ENCODE data around the gene RBMS1. TPM values are rescaled to one million over a fixed set of nuclear protein-coding genes. Genes with fewer than 3 reads are reported as not detected.

Gene RBMS1
- polyA plus RNA-seq, 2 of the 4 experiments (the other 2 are of a cell fraction) = 51.9 to 108 TPM

DNA sequence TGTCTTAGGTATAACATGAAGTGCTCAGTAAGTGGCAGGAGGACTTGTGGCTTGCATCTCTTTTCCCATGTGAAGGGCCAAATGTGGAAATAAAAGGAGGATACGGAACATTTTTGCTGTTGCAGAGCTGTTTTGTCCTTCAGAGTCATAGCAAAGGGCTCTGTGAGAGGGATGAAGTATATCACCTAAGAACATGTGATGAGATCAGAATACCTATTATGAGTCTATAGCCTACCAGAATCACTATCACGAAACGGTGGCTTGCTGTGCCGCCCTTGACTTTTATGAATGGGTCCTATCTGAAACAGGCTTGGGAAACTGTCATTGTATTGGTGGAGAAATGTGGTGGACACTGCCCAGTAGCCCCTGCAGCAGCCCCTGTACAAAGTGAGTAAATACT lies 226.6 kb downstream of the RBMS1 start:
- CTCF ChIA-PET = interaction anchor here (0.6 to 3.3 kb wide), 5 partner anchors 14 to 703 kb away, joined by 3 to 12 read pairs (median 4); no protein-coding TSS in a partner anchor
- WGBS (ENCODE audit: missing lambda C conversion rate) = 93% methylated on average over 4 of the region's 4 CpGs
- POLR2A ChIA-PET = no interaction called here
- Histone ChIP-seq H3K4me2 (no peak overlapping the region), H3K9me3 (no peaks in the 10 kb centered on the region), H3K4me1 (peaks cover 45% of the 10 kb centered on the region), H3K4me3 (no peak overlapping the region), H3K27ac (peak overlapping the region in 1 of 2 experiments; percentile 33; a peak in 2 of 6 replicates)
- ATAC-seq (no peak), FAIRE-seq (no peak), DNase-seq (ENCODE audit: low read depth in 1 of 2, low spot score in 1 of 2) (no peak)
- TF ChIP-seq MYC (IDR thresholded peaks at IDR 0.05; ENCODE audit: borderline replicate concordance, low read length) (no peak), RAD21 (conservative IDR thresholded peaks at IDR 0.05 in 1 of 2, IDR thresholded peaks at IDR 0.05 in 1 of 2) (no peak), FOSB (CRISPR knock-in tag; IDR thresholded peaks at IDR 0.05) (no peak), CEBPB (IDR thresholded peaks at IDR 0.05) (no peak)

DNA sequence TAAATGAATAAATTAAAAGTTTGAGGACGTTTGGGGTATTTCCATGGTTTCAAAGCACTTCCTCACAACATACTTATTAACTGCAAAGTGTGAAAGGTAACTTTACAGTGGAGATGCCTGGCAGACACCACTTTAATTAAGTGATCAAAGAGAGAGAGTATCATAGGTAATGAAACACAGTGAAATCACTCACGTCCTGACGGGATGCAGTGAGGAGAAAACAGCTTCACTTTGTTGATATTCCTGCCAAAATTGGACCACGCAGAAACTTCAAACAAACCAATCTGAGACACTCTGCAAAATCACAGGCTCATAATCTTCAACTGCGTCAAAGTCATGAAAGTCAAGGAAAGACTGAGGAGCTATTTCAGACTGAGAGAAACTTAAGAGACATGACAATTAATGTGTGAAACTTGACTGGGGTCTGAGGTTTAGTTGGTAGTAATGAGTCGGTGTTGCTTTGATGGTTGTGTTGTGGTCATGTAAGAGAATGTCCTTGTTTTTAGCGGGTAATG lies 227.5 kb downstream of the RBMS1 start:
- TF ChIP-seq FOXS1 (CRISPR knock-in tag; IDR thresholded peaks at IDR 0.05) = no peak
- 0 out of 2 replicates have a peak, but pooled peaks have one; percentile 15 for TF ChIP-seq POLR2AphosphoS2 (conservative IDR thresholded peaks at IDR 0.05; ENCODE audit: low read length)
- TF ChIP-seq SREBF2 (IDR thresholded peaks at IDR 0.05) = no peak
- no peak for TF ChIP-seq NFE2L2 (conservative IDR thresholded peaks at IDR 0.05; ENCODE audit: low read length)
- no peak for TF ChIP-seq PBX3 (IDR thresholded peaks at IDR 0.05)
- ChIA-PET POLR2A (no interaction called here), CTCF (interaction anchor here (1.0 to 3.3 kb wide), 6 partner anchors 8 to 797 kb away, joined by 3 to 12 read pairs (median 4); no protein-coding TSS in a partner anchor)
- Histone ChIP-seq H3K4me3 (no peak overlapping the region), H3K4me2 (no peak overlapping the region), H3K27ac (peak overlapping the region in 1 of 2 experiments; percentile 45; a peak in 2 of 6 replicates), H3K9me3 (no peaks in the 10 kb centered on the region), H3K4me1 (peaks cover 35% of the 10 kb centered on the region)
- ATAC-seq = no peak
- 88% methylated on average over 7 of the region's 7 CpGs for WGBS (ENCODE audit: missing lambda C conversion rate)
- no peak for DNase-seq (ENCODE audit: low read depth in 1 of 2, low spot score in 1 of 2)
- FAIRE-seq = no peak

DNA sequence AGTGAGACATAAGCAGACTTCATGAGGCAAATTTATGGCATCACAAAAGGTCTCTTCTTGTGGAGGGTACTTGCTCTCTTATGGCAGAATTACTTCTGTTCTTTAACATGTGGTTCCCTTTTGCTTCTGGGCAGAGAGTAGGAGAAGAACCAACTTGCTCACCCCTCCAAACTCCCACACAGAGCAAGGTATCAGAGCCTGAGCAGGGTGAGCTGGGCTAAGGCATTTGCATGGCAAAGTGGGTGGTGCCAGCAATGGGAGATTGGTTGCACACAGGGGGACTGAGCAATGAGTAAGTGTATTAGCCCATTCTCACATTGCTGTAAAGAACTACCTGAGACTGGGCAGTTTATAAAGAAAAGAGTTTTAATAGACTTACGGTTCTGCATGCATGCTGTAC lies 229.3 kb downstream of the RBMS1 start:
- ATAC-seq (no peak), DNase-seq (ENCODE audit: low read depth in 1 of 2, low spot score in 1 of 2) (no peak), FAIRE-seq (no peak)
- Histone ChIP-seq H3K9me3 (no peaks in the 10 kb centered on the region), H3K27ac (peak overlapping the region in 1 of 2 experiments; percentile 14; a peak in 2 of 6 replicates), H3K4me2 (no peak overlapping the region), H3K4me3 (no peak overlapping the region), H3K4me1 (peaks cover 21% of the 10 kb centered on the region)
- CTCF ChIA-PET = interaction anchor here (1.0 to 4.6 kb wide), 4 partner anchors 11 to 155 kb away, joined by 3 to 20 read pairs (median 10); no protein-coding TSS in a partner anchor
- no peak for TF ChIP-seq JUN (IDR thresholded peaks at IDR 0.05)
- no peak for TF ChIP-seq HDAC2 (IDR thresholded peaks at IDR 0.05)
- TF ChIP-seq RFX5 (IDR thresholded peaks at IDR 0.05) = no peak
- no peak for TF ChIP-seq RAD21 (conservative IDR thresholded peaks at IDR 0.05 in 1 of 2, IDR thresholded peaks at IDR 0.05 in 1 of 2)
- TF ChIP-seq, protein P1, sequence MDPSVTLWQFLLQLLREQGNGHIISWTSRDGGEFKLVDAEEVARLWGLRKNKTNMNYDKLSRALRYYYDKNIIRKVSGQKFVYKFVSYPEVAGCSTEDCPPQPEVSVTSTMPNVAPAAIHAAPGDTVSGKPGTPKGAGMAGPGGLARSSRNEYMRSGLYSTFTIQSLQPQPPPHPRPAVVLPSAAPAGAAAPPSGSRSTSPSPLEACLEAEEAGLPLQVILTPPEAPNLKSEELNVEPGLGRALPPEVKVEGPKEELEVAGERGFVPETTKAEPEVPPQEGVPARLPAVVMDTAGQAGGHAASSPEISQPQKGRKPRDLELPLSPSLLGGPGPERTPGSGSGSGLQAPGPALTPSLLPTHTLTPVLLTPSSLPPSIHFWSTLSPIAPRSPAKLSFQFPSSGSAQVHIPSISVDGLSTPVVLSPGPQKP (IDR thresholded peaks at IDR 0.05; ENCODE audit: low read depth, low read length) = no peak
- no peak for TF ChIP-seq ZFP36 (IDR thresholded peaks at IDR 0.05; ENCODE audit: borderline replicate concordance, partially characterized antibody)
- POLR2A ChIA-PET = no interaction called here
- 82% methylated on average over 1 of the region's 1 CpG for WGBS (ENCODE audit: missing lambda C conversion rate)

DNA sequence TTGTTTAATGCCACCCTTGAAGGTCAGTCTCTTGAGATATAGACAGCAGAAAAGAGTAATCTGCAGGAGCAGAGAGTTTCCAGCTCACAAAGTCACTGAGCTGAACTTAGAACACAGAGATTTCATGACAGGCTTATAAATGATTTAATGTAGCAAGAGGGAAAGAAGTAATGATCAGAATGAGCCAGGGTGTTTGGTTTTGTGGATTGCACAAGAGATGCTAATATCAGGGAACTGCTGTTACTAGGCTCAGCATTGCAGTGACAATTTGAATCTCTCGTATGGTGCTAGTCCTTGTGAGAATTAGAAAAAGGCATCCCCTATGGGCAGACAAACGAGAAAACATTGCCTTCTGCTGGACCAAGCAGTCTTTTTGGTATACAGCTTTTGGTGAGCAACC lies 231.9 kb downstream of the RBMS1 start:
- Histone ChIP-seq H3K9me3 (no peaks in the 10 kb centered on the region), H3K4me2 (no peak overlapping the region), H3K27ac (peak overlapping the region in 1 of 2 experiments; percentile 56; a peak in 2 of 6 replicates), H3K4me1 (peaks cover 17% of the 10 kb centered on the region), H3K4me3 (no peak overlapping the region)
- TF ChIP-seq RARB (CRISPR knock-in tag; IDR thresholded peaks at IDR 0.05) (no peak), ZFP36 (IDR thresholded peaks at IDR 0.05; ENCODE audit: borderline replicate concordance, partially characterized antibody) (no peak), CEBPB (IDR thresholded peaks at IDR 0.05) (peak in 1 of 2 experiments; percentile 36; a peak in 1 of 4 replicates), CHD4 (IDR thresholded peaks at IDR 0.05; ENCODE audit: borderline replicate concordance) (no peak)
- TF ChIP-seq, protein P1 (IDR thresholded peaks at IDR 0.05; ENCODE audit: low read depth, low read length) = no peak
- TF ChIP-seq, protein P2, sequence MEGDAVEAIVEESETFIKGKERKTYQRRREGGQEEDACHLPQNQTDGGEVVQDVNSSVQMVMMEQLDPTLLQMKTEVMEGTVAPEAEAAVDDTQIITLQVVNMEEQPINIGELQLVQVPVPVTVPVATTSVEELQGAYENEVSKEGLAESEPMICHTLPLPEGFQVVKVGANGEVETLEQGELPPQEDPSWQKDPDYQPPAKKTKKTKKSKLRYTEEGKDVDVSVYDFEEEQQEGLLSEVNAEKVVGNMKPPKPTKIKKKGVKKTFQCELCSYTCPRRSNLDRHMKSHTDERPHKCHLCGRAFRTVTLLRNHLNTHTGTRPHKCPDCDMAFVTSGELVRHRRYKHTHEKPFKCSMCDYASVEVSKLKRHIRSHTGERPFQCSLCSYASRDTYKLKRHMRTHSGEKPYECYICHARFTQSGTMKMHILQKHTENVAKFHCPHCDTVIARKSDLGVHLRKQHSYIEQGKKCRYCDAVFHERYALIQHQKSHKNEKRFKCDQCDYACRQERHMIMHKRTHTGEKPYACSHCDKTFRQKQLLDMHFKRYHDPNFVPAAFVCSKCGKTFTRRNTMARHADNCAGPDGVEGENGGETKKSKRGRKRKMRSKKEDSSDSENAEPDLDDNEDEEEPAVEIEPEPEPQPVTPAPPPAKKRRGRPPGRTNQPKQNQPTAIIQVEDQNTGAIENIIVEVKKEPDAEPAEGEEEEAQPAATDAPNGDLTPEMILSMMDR (IDR thresholded peaks at IDR 0.05) = no peak
- WGBS (ENCODE audit: missing lambda C conversion rate) = 79% methylated on average over 2 of the region's 2 CpGs
- no peak for FAIRE-seq
- no peak for DNase-seq (ENCODE audit: low read depth in 1 of 2, low spot score in 1 of 2)
- CTCF ChIA-PET = interaction anchor here (1.2 to 4.6 kb wide), 4 partner anchors 10 to 152 kb away, joined by 3 to 20 read pairs (median 11); no protein-coding TSS in a partner anchor
- POLR2A ChIA-PET = no interaction called here
- ATAC-seq = peak in 1 of 2 experiments; percentile 13; a peak in 3 of 6 replicates
